Measurements from ENCODE around the gene METTL13.

Gene METTL13

DNA sequence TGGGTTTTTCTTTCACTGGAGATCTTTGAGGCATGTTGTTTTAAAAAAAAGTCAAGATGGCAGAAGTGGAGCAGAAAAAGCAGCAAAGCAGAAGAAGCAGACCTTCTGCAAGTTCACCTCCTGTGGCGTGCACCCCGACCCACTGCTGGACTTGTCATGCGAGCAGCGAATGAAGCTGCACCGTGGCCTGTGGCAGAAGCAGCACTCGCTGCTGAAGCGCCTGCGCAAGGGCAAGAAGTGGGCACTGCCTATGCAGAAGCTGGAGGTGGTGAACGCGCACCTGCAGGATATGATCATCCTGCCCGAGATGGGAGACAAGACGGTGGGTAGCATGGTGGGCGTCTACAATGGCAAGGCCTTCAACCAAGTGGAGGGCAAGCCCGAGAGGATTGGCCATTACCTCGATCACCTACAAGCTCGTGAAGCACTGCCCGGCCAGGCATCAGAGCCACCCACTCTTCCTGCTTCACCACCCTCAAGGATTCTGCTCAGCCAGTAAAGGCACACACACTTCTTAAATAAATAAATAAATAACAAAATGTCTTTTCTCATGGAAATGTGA lies 22.1 kb downstream of the METTL13 start:
- no peak for DNase-seq

DNA sequence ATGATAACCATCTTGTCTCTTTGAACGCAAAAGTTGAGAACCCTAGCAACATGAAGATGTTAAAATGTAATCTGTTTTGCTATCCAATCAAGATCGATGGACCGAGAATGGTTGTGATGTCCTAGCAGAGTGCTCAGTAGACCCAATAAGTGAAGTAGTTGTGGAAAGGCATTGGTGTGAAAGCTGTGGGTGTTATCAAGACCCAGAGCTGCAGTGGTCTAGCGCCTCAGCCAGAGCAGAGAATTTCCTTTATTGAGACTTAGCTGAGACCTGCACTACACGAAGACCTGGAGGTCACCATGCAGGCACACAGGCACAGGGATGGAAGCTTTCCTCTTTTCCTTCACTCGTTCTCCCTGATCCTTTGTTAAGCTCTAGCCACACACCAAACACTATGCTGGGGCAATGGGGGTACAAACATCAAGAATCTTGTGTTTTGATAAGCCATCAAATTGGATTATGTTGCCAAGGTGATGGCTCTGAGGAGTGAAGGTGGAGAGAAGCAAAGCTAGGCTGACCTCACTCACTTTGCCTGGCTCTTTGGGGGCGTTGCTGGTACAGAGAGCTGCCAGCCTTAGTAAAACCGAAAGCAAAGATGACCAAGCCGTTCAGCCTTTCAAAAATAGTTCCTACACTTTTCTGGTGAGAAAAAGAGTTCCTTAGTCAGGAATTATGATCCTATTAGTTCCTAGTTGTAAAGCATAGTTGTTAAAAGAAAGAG lies 24.1 kb downstream of the METTL13 start:
- peak in 1 of 2 donors; percentile 10 for DNase-seq

DNA sequence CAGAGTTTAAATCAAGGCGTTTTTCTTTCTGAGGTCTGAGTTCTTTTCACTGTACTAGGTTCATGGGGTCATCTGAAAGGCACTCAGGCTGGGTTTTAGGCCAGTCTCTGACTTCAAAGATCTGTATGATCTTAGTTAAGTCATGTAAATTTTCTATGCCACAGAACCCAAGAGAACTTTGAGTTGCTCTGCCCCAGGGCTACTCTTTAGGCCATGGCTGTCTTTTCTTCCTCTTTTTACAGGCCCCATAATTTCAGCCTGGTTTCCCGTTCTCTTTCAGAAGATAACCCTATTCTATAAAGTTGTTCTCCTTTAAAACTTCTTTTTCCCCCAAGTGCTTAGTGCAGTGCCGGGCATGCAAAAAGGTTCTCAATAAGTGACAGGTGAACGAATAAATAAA lies 26.1 kb downstream of the METTL13 start:
- DNase-seq: no peak

DNA sequence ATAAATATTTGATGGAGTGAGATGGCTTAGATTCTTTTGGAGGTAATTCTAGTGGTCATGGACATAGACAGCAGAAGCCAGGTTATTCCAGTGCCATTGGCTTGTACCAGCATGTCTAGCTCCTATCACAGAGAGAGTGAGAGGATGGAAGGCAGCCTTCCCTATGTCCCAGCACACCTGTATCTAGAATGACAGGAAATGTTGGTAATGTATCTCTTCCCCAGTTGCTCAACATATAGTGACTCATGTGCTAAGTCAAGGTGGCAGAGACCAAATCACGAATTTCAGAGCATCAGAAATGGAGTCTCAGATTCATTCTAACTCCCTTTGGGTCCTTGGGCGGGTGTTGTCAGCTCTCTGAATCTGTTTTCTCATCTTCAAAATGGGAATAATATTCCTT lies 28.4 kb downstream of the METTL13 start:
- DNase-seq: no peak

DNA sequence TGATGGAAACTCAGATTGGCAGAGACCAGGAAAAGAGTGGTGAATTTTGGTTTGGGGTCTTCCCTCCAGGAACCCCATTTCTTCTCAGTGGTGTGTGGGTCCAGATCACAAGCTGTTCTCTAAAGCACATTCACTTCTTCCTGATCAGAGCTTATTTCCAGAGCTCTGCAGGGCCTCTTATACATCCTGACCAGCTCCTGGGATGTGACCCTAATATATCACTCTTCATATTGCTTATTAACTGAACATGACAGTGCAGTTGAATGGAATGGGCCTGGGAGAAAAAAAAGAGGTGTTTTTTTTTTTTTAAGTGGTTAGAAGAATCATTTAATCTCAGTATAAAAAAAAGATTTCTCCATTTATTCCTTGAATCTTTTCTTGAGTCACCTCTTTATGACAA lies 30.2 kb downstream of the METTL13 start:
- no peak for DNase-seq

DNA sequence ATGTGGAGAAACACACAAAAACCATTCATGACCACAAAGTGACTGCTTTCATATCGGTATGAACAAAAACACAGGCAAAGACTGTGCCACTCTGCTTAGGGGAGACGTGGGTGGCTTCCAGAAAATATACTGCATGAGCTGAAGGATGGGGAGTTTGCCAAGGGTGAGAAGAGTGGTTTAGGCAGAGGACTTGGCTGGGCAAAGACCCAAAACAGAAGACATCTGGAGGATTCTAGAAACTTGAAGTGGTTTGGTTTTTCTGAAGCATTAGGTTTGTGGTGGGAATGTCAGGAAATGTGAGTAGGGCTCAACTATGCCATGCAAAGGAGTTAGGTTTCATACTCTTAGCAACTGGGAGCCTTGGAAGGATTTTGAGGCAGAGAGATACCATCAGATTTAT lies 33.2 kb downstream of the METTL13 start:
- no peak for DNase-seq

DNA sequence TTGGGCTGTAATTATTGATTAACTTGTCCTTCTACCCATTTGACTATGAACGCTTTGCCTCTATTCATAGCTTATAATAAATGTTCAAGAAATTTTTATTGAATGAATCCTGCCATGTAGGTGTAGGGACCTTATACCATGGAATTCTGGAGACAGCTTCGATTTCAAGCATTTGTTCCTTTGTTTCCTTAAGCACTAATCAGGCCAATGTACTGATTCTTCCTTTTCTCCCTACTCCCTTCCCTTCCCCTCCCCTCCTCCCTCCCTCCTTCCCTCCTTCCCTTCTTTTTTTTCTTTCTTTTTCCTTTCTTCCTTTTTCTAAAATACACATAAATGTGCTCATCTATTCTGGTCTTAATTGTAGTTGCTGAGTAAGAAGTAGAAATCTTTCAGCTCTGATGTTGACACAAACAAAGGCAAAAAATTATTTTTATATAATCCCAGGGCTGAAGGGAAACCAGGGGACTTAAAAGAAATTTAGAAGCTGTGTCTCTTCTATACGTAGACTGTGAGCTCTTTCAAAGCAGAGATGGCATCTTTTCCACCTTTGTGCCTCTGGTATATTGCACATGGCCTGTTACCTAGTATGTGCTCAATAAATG lies 34.9 kb downstream of the METTL13 start:
- no peak for DNase-seq

DNA sequence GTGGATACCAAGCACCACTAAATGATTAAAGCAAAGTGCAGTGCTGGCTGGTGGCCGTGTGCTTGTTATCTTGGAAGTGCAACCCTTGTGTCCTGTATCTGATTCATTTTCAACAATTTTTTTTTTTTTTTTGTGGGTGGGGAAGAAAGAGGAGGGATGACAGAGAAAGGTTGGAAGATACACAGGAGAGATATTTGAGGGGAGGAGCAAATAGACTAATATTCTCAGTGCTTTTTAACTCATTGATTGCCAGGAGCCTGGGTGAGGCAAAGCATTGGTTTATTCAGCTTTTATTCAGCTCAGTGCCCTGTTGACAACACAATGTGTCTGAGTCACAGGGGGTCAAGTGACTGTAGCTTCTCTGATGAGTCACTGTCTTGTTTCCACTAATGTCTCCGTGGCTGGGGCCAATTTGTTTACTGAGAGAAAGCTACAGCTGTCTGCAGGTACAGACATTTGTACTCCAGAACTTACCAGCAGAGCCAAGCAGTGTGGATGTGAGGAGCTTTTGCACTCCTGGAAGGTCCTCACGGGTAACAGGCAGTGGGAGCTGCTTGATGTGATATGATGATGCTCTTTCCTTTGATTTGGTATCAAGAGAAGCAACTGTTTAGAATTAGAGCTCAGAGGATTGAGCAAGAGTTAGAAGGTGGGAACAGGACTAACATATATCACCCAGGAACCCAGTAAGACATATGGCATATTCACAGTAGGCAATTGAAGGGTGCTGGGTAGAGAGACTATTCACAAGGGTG lies 36.2 kb downstream of the METTL13 start:
- DNase-seq: no peak

DNA sequence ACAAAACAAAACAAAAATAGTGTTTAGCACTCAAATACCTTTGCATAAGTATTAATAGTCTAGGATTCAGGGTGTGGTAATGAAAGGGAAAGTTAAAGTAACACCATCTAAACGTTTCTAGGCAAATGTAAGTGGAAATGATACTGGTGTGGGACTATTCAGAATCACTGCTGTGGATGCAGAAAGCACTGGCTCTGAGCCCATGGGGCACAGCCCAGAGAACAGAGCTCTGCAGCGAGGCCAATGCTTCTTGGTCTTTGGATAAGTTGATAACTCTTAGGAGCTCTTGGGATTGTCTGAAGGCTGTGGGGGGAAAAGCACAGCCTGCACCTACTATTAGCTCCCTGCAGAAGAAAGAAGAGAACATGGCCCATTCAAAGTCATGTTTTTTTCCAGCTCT lies 38.5 kb downstream of the METTL13 start:
- DNase-seq: no peak

DNA sequence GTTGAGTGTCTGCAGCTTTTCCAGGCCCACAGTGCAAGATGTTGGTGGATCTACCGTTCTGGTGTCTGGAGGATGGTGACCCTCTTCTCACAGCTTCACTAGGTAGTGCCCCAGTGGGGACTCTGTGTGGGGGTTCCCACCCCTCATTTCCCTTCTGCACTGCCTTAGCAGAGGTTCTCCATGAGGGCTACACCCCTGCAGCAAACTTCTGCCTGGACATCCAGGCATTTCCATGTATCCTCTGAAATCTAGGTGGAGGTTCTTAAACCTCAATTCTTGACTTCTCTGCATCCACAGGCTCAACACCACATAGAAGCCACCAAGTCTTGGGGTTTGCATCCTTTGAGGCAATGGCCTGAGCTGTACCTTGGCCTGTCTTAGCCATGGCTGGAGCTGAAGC lies 45.5 kb downstream of the METTL13 start:
- DNase-seq: no peak

DNA sequence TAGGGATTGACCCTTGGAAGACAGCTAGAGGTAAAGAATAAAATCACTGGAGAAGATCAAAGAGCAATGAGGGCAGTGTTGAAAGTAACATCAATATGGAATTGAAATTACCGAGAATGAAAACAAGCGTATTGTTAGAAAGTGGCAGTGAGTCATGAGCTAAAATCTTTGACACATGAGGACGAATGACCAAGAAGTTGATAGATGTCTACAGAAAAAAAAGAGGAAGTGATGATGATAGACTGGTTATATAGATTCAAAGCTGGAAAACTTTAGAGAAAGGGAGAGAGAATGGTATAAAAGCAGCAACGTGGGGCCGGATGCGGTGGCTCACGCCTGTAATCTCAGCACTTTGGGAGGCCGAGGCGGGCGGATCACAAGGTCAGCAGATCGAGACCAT lies 47.3 kb downstream of the METTL13 start:
- DNase-seq: no peak

DNA sequence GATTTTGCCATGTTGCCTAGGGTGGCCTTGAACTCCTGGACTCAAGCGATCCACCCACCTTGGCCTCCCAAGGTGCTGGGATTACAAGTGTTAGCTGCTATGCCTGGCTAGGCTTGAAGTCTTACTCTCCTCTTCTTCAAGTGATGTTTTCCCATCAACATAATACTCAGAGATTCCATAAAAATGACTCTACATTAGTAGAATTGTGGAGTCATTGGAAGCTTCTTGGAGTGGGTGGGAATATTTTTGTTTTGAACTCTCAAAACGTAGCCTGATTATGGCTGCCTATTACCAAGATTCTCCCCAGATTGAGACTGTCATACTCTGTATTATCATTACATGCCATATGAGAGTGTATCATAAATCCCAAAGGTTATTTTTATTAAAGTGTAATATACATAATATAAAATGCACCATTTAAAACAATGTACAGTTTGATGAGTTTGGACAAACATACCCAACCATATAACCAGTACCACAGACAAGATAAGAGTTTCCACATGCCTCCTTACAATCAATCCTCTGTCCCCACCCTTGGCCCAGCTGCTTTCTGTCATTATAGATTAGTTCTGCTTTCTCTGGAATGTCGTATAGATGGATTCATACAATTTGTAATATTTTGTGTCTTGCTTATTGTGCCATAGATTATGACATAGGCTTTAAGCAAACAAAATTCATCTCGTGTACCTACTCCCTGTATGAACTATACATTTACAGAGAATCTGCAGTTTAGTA lies 51.8 kb downstream of the METTL13 start:
- DNase-seq: no peak

DNA sequence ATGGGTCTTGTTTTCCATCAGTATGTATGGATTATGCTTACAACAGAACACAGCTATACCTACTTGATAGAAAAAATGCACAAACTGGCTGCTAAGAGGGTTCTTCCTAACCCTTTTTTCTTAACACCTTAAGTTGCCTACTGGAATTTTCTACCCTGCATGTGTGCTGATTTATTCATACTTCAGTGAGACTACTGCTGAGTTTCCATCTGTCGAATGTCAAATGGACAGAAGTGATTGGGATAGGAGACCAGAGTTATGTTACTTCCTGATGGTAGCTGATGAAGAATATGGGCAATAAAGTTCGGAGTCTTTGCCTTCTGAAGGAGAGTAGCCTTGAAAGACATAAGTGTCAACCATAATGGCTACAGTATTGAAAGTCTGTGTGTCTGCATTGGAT lies 53.4 kb downstream of the METTL13 start:
- no peak for DNase-seq

DNA sequence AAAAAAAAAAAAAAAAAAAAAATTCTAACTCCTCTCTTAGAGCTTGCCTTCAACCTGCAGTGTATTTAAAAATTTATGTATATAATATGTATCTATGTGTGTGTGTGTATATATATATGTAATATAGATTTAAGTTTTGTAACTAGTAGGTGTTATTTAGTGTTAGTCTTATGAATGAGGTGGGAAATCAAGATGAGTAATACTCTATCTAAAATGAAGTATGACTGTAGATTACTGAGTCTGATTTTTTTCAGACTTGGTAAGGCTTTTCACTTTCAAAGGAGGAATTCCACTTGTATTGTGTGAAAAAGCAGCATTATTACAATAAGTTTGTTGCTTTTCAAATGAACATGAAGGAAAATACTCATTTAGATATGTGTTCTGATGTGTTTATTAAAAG lies 54.4 kb downstream of the METTL13 start:
- no peak for DNase-seq

DNA sequence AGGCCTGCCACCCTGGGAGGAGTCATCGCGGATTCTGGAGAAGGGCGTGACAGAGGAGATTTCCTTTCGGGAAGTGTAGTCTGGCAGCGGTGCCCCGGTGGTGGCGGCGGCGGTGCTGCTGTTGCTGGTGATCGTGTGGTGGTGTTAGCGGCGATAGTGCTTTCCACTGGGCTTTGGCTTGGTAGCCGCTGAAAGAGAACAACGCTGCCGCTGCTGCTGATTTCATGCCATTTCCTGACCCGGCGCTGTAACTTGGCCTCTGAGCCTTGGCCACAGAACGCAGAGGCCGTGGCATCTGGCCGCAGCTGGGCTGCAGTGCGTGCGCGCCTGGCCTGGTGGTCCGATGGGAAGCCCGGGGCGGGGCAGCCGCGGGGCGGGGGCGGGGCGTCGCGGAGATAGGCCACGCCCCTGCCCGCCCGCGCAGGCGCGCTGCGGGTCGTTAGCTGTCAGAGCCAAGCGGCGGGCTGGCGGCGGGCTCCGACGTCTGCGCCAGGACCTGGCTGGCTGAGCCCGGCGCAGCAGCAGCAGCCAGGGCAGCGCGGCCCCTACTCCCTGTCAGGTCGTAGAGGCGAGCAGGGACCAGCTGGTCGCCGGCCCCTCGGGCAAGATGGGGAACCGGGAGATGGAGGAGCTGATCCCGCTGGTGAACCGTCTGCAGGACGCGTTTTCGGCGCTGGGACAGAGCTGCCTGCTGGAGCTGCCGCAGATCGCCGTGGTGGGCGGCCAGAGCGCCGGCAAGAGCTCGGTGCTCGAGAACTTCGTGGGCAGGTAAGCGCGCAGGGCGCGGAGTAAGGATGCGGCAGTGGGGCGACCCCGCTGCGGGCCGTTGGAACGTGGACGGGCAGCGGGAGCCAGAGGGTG lies 59.8 kb downstream of the METTL13 start, which contains the start of gene DNM3:
DNM3 (plus strand) TSS at position 449 of the 861 bp plus-strand sequence; CDS start at position 608, 159 bp downstream.
- DNase-seq: peak; percentile 83 to 86

DNA sequence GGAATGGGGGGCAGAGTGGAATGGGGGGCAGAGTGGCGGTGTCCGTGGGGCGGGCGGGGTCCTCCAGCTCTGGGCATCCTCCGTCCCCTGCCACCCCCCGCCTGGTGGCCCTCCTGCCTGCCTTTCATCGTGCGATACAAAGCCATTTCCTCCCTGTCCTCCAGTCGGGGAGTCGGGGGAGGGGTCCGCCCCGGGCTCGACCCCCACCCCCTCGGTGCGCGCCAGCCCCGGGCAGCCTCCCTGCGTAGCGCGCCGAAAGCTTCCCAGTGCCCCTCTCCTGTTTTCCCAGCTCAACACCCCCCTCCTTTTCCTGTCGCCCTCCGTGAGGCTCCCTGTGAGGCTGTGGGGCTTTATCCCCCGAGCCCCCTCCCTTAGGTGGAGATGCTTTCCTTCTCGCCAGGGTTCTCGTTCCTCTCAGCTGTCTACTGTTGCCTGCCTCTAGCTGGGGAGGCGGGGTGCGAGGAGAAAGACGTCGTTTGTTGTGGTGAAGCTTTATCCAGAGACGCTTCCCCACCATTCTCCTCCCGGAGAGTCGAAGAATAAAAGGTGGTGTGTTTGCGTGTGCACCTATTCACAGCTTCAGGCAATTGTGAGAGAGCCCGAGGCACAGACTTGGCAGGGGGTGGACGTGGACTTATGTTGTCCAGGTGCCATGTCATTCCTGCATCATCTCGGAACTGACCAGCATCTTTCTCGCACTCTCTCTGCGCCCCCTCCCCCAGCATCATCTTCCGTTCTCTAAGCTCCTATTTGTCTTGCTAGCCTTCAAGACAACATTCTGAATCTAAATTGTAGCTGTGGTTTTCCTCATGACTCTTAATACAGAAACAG lies 60.7 kb downstream of the METTL13 start:
- peak in 1 of 2 donors; percentile 26 for DNase-seq

DNA sequence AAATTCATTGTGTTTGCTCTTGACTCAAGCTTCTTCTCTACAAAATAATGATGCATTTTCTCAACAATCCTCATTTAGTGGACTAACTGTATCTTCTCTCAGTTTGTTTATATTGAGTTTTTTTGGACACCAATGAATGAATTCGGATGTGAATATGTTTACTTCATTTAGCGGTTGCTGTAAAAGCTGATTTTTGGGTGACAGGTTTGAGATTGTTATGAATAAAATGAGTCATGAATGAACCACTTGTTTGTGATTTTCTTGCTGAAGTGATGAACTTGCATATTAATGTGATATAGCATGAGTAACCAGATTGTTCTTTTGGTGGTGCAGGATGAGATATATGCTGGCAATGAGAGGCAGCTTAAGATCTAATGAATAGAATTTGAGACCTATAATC lies 62.9 kb downstream of the METTL13 start:
- no peak for DNase-seq

DNA sequence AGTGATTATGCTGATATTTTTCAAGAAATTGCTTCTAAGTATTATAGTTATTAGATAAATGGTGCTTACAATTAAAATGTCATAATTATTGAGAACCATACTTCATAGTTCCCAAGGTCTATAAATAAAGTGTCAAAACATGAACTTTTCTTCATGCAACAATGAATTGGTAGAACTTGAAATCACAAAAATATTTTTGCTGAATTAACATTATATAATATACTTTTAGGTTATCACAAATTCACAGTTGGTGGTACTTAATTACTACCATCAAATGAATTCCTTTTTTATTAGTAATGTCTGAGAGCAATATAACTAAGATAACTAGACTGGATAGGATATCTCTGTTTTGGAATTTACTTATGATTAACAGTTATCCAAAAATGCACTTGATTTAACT lies 64.5 kb downstream of the METTL13 start:
- DNase-seq: no peak

Data from CD4-positive, alpha-beta T cell treated with Interferon alpha-2 for 1 hour (primary cell).